Cardiac septum (tissue), 1 donor: ENCODE data around the gene SLC7A4. TPM values are rescaled to one million over a fixed set of nuclear protein-coding genes. Genes with fewer than 3 reads are reported as not detected.
"Not testable (repeated sequence)": the region's sequence is repeated elsewhere in the genome, so short reads cannot be mapped to it uniquely, and the experiment has no call there.

Experiments used
- DNase-seq: peaks from one replicate; pipeline ENCODE4 v3.0.0-alpha.2; 2020; ENCODE audit warnings: low spot score
- intact Hi-C: fragments of 100-400 bp; cut with DNase I; formaldehyde crosslinking; loops from one replicate; pipeline ENCODE4 v1.14.0; 2022
- long read RNA-seq: library from polyadenylated mRNA; unstranded; transcript quantifications from one replicate; pipeline ENCODE4 v2.0.0, GENCODE V29; 2021
- total RNA-seq: library from RNA; stranded (reverse); fragmentation: NEBNext Ultra II Directional; extraction: Animal tissue kit (Norgen Biotek cat#: 25700); gene quantifications from one replicate; pipeline ENCODE4 v1.2.1, GENCODE V29; 2021
- donor health status: DM: no; HTN: no; CAD: no.

Gene SLC7A4
- not detected for total RNA-seq
- long read RNA-seq = 0 reads

- no peak for DNase-seq
Observed at GRCh38 chr22:21032037-21032867, at the start of gene SLC7A4. TSS of gene SLC7A4 (minus strand) at chr22:21032561. CDS start at chr22:21031812, 749 bp downstream.

GRCh38 chr22:21080435-21081137 is 48.2 kb upstream of the SLC7A4 start:
- intact Hi-C loops = no loop called here
- DNase-seq = no peak

More at GRCh38 chr22:21032037-21032867, at the start of gene SLC7A4:
- intact Hi-C loops = no loop called here

- intact Hi-C loops = no loop called here
Observed at GRCh38 chr22:21079493-21079892, 47.1 kb upstream of the SLC7A4 start.

GRCh38 chr22:21078916-21079315 is 46.6 kb upstream of the SLC7A4 start:
- intact Hi-C loops = no loop called here
- no peak for DNase-seq

More at GRCh38 chr22:21079493-21079892, 47.1 kb upstream of the SLC7A4 start:
- no peak for DNase-seq

- intact Hi-C loops = no loop called here
- DNase-seq = no peak
Observed at GRCh38 chr22:21077884-21078508, 45.6 kb upstream of the SLC7A4 start.

- DNase-seq = no peak
- intact Hi-C loops = no loop called here
Observed at GRCh38 chr22:21076912-21077625, 44.7 kb upstream of the SLC7A4 start.

- no peak for DNase-seq
- intact Hi-C loops = no loop called here
Observed at GRCh38 chr22:21075516-21076138, 43.3 kb upstream of the SLC7A4 start.

GRCh38 chr22:21074102-21074715 is 41.8 kb upstream of the SLC7A4 start:
- intact Hi-C loops = no loop called here

GRCh38 chr22:21073482-21073881 is 41.1 kb upstream of the SLC7A4 start:
- intact Hi-C loops = no loop called here
- DNase-seq = no peak

More at GRCh38 chr22:21074102-21074715, 41.8 kb upstream of the SLC7A4 start:
- no peak for DNase-seq

- intact Hi-C loops = no loop called here
- no peak for DNase-seq
Observed at GRCh38 chr22:21073023-21073422, 40.7 kb upstream of the SLC7A4 start.

GRCh38 chr22:21071796-21072195 is 39.4 kb upstream of the SLC7A4 start:
- DNase-seq, intact Hi-C loops: not testable (repeated sequence)

- DNase-seq = no peak
- intact Hi-C loops = no loop called here
Observed at GRCh38 chr22:21070690-21071615, 38.6 kb upstream of the SLC7A4 start.

- no peak for DNase-seq
- intact Hi-C loops = no loop called here
Observed at GRCh38 chr22:21069375-21069774, 37.0 kb upstream of the SLC7A4 start.

- no peak for DNase-seq
- intact Hi-C loops = no loop called here
Observed at GRCh38 chr22:21068681-21069276, 36.4 kb upstream of the SLC7A4 start.

GRCh38 chr22:21067901-21068680 is 35.7 kb upstream of the SLC7A4 start:
- peak; percentile 53 for DNase-seq
- intact Hi-C loops = no loop called here

- intact Hi-C loops = no loop called here
- peak; percentile 66 for DNase-seq
Observed at GRCh38 chr22:21067075-21067900, 34.9 kb upstream of the SLC7A4 start.
